Effector memory CD8-positive, alpha-beta T cell (primary cell): ENCODE data around the gene TMEM236.

Source experiments
- ATAC-seq: fragments of 150-1000 bp; cut with Tn5 transposase; replicated peaks from 2 replicates; pipeline ENCODE4 v1.10.0; 2021; ENCODE audit warnings: mild to moderate bottlenecking, moderate library complexity
- DNase-seq, 3 experiments: peaks; one replicate each; pipeline ENCODE4 v3.0.0; 2021
- H3K27ac Mint-ChIP-seq, 2 donors: one replicate each; pipeline ENCODE4 v1.8.0; 2022; ENCODE audit warnings: mild to moderate bottlenecking in 2 of 2, mixed read lengths in 2 of 2, moderate library complexity in 2 of 2
- H3K27me3 Mint-ChIP-seq, 2 donors: one replicate each; pipeline ENCODE4 v1.8.0; 2022; ENCODE audit warnings: mixed read lengths in 2 of 2
- H3K36me3 Mint-ChIP-seq: one replicate; pipeline ENCODE4 v1.8.0; 2022; ENCODE audit warnings: mild to moderate bottlenecking, moderate library complexity, mixed read lengths; ENCODE audit not compliant: insufficient read depth
- H3K4me1 Mint-ChIP-seq, 2 donors: one replicate each; pipeline ENCODE4 v1.8.0; 2022; ENCODE audit warnings: low read depth in 2 of 2, mixed read lengths in 2 of 2
- H3K4me3 Mint-ChIP-seq, 2 donors: one replicate each; pipeline ENCODE4 v1.8.0; 2022; ENCODE audit warnings: mild to moderate bottlenecking in 2 of 2, mixed read lengths in 2 of 2, moderate library complexity in 2 of 2
- H3K9me3 Mint-ChIP-seq, 2 donors: one replicate each; pipeline ENCODE4 v1.8.0; 2022; ENCODE audit warnings: mixed read lengths in 2 of 2

Gene TMEM236

GRCh38 chr10:17731331-17732020, 20.5 kb upstream of the TMEM236 start:
- no peaks in the 10 kb centered on the region for H3K27me3 Mint-ChIP-seq
- ATAC-seq = no peak

DNA sequence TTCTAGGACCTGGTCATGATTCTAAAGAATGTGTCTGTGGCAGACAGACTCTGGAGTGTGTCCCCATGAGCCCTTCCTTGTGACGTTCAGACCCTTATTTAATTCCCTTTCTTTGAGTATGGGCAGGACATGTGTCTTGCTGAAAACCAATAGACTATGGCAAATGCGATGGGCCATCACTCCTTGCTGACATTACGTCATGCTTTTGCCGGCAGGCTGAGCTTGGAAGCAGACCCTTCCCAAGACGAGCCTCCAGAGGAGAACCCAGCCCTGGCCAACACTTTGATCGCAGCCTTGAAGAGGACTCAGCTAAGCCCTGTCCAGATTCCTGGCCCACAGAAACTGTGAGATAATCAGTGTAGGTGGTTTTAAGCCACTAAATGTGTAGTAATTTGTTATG, 18.4 kb upstream of the TMEM236 start:
- no peak for ATAC-seq
- Mint-ChIP-seq H3K4me1 (no peaks in the 10 kb centered on the region), H3K27ac (no peak overlapping the region), H3K27me3 (no peaks in the 10 kb centered on the region), H3K36me3 (no peaks in the 10 kb centered on the region), H3K4me3 (no peak overlapping the region), H3K9me3 (no peaks in the 10 kb centered on the region)
- no peak for DNase-seq

More at GRCh38 chr10:17731331-17732020, 20.5 kb upstream of the TMEM236 start:
- H3K36me3 Mint-ChIP-seq = no peaks in the 10 kb centered on the region
- no peak overlapping the region for H3K27ac Mint-ChIP-seq
- H3K9me3 Mint-ChIP-seq = no peaks in the 10 kb centered on the region
- H3K4me3 Mint-ChIP-seq = no peak overlapping the region
- H3K4me1 Mint-ChIP-seq = no peaks in the 10 kb centered on the region
- DNase-seq = no peak

DNA sequence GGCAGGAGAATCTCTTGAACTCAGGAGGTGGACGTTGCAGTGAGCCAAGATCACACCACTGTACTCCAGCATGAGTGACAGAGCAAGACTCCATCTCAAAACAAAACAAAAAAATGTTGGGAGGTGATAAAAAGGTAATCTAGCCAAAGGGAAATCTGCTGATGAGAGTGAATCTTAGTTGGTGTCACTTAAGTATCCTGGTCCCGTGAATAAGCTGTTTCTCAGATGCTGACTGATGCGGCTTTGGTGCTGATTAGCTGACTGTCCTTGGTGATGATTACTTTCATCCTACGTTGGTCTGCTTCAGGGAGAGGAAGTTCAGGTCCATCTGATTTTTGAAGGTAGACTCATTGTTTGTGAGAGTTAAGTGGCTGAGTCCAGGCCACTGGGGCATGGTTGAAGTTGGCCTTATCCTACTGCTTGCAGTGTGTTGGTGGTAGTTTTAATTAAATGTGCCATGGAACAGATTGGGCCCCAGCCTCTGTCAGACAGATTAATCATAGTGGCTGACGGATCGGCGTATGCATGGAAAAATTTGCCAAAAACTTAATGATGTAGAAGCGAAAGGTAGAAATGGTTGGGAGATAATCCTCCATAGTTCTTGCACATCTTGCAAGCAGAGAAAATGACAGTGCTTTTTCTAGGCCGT, 17.4 kb upstream of the TMEM236 start:
- Mint-ChIP-seq H3K36me3 (no peaks in the 10 kb centered on the region), H3K9me3 (no peaks in the 10 kb centered on the region), H3K27ac (peak overlapping the region in 1 of 2 donors; percentile 38), H3K4me3 (no peak overlapping the region), H3K27me3 (no peaks in the 10 kb centered on the region), H3K4me1 (no peaks in the 10 kb centered on the region)
- ATAC-seq (no peak), DNase-seq (no peak)

GRCh38 chr10:17735166-17735941, 16.6 kb upstream of the TMEM236 start:
- DNase-seq (no peak), ATAC-seq (no peak)
- no peak overlapping the region for H3K4me3 Mint-ChIP-seq
- H3K27ac Mint-ChIP-seq = peak overlapping the region in 1 of 2 donors; percentile 38
- H3K9me3 Mint-ChIP-seq = no peaks in the 10 kb centered on the region
- H3K36me3 Mint-ChIP-seq = no peaks in the 10 kb centered on the region
- H3K27me3 Mint-ChIP-seq = no peaks in the 10 kb centered on the region
- no peaks in the 10 kb centered on the region for H3K4me1 Mint-ChIP-seq

DNA sequence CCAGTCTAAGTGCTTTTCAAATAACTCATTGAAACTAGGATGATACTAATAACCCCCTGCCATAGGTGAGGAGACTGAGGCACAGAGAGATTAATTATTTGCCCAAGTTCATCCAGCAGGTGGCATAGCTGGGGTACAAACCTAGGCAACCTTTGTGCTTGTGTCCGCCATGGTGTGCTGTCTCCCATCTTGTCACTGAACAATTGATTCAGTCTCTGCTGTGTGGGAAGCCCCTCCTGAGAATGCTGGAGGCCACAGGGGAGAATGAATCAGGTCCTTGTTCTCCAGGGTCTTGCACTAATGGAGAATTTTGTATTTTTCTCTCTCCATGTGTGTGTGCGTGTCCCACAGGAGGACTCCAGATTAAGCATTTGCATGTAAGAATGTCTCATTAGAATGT, 15.8 kb upstream of the TMEM236 start:
- DNase-seq (no peak), ATAC-seq (no peak)
- Mint-ChIP-seq H3K4me3 (no peak overlapping the region), H3K4me1 (no peaks in the 10 kb centered on the region), H3K27ac (no peak overlapping the region), H3K27me3 (no peaks in the 10 kb centered on the region), H3K9me3 (no peaks in the 10 kb centered on the region), H3K36me3 (no peaks in the 10 kb centered on the region)

GRCh38 chr10:17737027-17737965, 14.7 kb upstream of the TMEM236 start:
- no peak for ATAC-seq
- Mint-ChIP-seq H3K36me3 (peaks cover 4% of the 10 kb centered on the region), H3K27ac (no peak overlapping the region), H3K4me1 (no peaks in the 10 kb centered on the region), H3K4me3 (no peak overlapping the region), H3K9me3 (no peaks in the 10 kb centered on the region), H3K27me3 (no peaks in the 10 kb centered on the region)
- DNase-seq = no peak

GRCh38 chr10:17740668-17741067, 11.3 kb upstream of the TMEM236 start:
- Mint-ChIP-seq H3K27ac (no peak overlapping the region), H3K4me3 (no peak overlapping the region), H3K36me3 (peaks cover 4% of the 10 kb centered on the region), H3K27me3 (no peaks in the 10 kb centered on the region), H3K9me3 (no peaks in the 10 kb centered on the region), H3K4me1 (no peaks in the 10 kb centered on the region)
- no peak for DNase-seq
- no peak for ATAC-seq

DNA sequence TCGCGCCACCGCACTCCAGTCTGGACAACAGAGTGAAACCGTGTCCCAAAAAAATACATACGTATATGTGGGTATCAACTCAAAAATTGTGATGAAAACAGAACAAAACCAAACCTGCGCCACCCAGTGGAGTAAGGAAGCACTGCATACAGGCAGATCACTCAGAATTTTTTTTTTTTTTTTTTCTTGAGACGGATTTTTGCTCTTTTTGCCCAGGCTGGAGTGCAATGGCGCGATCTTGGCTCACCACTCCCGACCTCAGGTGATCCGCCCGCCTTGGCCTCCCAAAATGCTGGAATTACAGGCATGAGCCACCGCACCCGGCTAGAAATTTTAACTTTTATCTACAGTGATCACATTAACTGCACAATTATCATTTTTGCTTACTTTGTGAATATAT, 9.1 kb upstream of the TMEM236 start:
- DNase-seq (peak; percentile 59 to 70 (median 64)), ATAC-seq (peak; percentile 49)
- H3K27me3 Mint-ChIP-seq = no peaks in the 10 kb centered on the region
- no peak overlapping the region for H3K27ac Mint-ChIP-seq
- H3K36me3 Mint-ChIP-seq = peaks cover 7% of the 10 kb centered on the region
- H3K9me3 Mint-ChIP-seq = no peaks in the 10 kb centered on the region
- no peaks in the 10 kb centered on the region for H3K4me1 Mint-ChIP-seq
- H3K4me3 Mint-ChIP-seq = no peak overlapping the region

- no peak for ATAC-seq
- H3K36me3 Mint-ChIP-seq = peaks cover 7% of the 10 kb centered on the region
- no peaks in the 10 kb centered on the region for H3K4me1 Mint-ChIP-seq
- no peak overlapping the region for H3K27ac Mint-ChIP-seq
- no peak overlapping the region for H3K4me3 Mint-ChIP-seq
- no peak for DNase-seq
- H3K9me3 Mint-ChIP-seq = no peaks in the 10 kb centered on the region
- H3K27me3 Mint-ChIP-seq = no peaks in the 10 kb centered on the region
Observed at GRCh38 chr10:17743437-17743836, 8.6 kb upstream of the TMEM236 start.

- H3K27ac Mint-ChIP-seq = peak overlapping the region in 1 of 2 donors; percentile 15
- H3K36me3 Mint-ChIP-seq = peaks cover 7% of the 10 kb centered on the region
- H3K4me1 Mint-ChIP-seq = no peaks in the 10 kb centered on the region
- no peaks in the 10 kb centered on the region for H3K27me3 Mint-ChIP-seq
- H3K4me3 Mint-ChIP-seq = no peak overlapping the region
- no peak for ATAC-seq
- no peak for DNase-seq
- H3K9me3 Mint-ChIP-seq = no peaks in the 10 kb centered on the region
Observed at GRCh38 chr10:17744341-17744861, 7.6 kb upstream of the TMEM236 start.

GRCh38 chr10:17747883-17748550, 4.0 kb upstream of the TMEM236 start:
- DNase-seq = no peak
- Mint-ChIP-seq H3K27ac (no peak overlapping the region), H3K27me3 (no peaks in the 10 kb centered on the region), H3K4me1 (no peaks in the 10 kb centered on the region), H3K4me3 (no peak overlapping the region), H3K36me3 (peaks cover 3% of the 10 kb centered on the region), H3K9me3 (no peaks in the 10 kb centered on the region)
- no peak for ATAC-seq

DNA sequence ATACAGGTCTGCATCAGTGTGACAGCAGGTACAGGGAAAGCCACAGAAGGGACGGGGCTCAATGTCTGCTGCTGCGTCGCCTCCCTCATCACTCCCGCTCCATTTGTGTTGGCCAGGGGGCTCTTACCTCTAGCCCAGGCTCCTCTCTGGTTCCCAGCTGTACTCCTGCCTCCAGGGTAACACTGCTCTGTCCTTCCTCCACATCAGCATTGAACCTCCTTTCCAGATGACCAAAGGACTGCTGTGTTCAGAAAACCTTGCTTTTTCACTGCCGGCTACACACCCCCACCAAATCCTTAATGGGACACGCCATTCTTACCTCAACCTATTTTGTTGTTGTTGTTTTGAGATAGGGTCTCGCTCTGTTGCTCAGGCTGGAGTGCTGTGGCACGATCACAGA, 2.1 kb upstream of the TMEM236 start:
- Mint-ChIP-seq H3K36me3 (peaks cover 3% of the 10 kb centered on the region), H3K27me3 (no peaks in the 10 kb centered on the region), H3K27ac (no peak overlapping the region), H3K4me3 (no peak overlapping the region), H3K4me1 (no peaks in the 10 kb centered on the region), H3K9me3 (no peaks in the 10 kb centered on the region)
- no peak for ATAC-seq
- DNase-seq = no peak
